GM21447 (cell line): Measurements from ENCODE around the gene COL6A3.

Experiments used
- ATAC-seq: cut with Tn5 transposase; IDR thresholded peaks from one replicate; pipeline ENCODE4 v1.9.1; 2021; ENCODE audit not compliant: unreplicated experiment

The COL6A3 gene

GRCh38 chr2:237301595-237301994 is 112.4 kb downstream of the COL6A3 start:
- ATAC-seq, result no peak

DNA sequence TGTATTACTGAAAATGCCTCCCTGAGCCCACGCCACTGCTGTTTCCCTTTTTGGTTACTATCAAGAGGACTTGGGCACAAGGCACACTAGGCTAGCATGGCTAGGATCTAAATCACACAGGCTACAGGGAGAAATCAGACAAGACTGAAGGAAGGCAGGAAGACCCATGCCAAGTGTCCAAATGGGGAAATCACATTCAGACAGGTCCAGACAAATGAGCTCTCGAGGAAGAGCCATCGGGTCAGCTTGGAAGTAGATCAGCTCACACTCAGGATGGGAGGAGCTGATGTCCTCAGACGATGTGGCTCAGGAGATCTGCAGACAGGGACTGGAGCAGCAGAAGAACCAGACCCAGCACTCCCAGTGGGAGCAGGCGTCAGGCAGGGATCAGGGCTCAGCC is 113.2 kb downstream of the COL6A3 start:
- ATAC-seq, result no peak

DNA sequence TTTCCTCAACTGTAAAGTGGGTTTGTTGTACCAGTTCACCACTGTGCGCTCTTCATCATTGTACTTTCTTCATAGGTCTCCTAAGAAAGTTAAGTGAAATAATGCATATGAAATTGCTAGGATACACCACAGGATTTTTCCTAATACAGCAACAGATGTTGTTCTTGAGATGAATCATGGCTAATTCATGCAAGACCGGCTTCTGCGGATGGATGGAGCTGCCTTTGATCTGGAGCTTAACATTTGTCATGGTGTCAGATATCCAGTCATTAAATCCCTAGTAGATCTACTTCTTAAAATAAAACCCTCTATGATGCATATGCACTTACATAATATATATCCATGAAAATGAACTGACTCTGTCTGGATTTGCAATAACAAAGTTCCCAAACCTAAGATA is 114.1 kb downstream of the COL6A3 start:
- no peak for ATAC-seq

GRCh38 chr2:237298151-237299118 is 115.5 kb downstream of the COL6A3 start:
- ATAC-seq, result no peak

DNA sequence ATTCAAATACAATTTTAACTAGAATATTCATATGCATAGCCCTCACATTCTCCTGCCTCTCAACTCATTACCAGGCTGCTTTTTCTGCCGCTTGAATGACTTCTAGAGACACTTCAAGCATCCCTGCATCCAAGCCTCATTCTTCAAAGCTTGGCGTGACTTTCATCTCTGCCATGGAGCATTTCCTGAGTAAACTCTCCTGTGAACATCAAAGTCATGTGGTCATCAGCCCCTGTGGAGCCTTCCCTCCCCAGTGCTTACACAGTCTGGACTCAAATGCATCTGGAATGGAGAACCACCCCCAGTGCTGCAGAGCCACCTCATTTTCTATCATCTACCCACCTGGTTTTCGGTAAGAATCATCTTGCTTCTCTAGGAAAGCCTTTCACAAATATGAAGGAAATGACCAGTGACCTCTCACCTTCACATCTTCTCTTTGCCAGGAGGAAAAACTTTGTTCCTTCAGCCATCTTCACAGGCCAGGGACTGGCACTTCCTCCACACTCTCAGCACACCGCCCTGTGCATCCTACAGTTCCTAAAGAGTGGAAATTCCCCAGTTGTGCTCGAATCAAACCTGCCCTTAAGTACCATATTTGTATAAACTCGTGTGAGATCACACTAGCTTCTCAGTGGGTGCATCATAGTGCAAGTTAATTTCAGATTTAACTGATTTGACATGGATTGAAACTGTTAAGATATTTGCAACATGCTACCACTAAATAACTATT is 116.4 kb downstream of the COL6A3 start:
- ATAC-seq, result no peak

DNA sequence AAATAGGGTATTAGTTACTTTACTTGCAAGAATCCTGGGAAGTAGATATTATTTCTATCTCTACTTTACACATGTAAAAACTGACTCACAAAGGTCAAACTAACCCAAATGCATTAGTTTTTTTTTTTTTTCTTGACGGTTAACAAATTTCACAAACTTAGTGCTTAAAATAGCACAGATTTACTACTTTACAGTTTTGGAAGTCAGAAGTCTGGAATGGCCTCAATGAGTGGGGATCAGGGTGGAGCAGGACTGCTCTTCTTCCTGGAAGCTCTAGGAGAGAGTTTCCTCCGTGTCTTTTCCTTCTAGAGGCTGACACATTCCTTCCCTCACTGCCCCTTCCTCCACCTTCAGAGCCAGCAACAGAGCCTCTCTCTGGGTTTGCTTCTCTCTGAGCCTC is 117.2 kb downstream of the COL6A3 start:
- ATAC-seq, result no peak

DNA sequence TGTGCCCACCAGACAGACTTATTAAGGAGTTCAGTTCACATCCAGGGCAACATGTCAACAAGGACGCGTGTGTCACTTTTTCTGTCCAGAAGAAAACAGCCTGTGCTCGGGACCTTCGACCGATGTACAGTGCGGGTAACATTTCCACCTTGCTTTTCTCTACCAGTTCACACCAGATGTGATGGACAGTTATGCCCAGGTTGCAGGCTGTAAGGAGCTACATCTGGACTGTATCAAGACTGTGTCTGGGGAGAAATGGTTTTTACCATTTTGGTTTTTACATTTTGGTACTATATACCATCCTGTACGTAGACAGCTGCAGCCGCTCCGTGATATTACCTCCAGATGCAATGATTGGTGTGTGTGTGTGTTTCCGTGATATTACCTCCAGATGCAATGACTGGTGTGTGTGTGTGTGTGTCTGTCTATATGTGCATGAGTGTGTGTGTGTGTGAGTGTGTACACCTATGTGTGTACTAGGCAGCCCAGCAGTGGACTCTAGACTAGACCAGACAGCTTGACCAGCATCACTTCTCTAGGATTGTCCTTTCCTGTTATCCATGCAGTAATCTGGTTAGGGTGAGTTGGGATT is 118.0 kb downstream of the COL6A3 start:
- ATAC-seq, result no peak

DNA sequence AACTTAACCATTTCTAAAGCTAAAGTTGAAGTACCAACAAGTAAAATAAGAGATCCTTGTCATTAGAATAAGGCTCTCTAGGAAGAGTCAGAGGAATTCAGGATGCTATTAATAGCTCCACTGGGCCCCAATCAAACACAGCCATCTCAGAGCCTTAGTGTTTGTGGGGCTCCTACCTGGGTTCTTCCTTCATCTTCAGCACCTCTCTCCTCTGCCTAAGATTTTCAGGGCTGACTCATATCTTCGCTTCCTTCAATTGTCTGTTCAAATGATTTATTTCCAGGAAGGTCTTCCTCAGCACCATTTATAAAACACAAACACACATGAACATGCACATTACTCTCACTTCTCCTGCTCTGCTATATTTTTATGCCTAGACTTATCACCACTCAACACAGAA is 119.5 kb downstream of the COL6A3 start:
- no peak for ATAC-seq

- ATAC-seq, result no peak
Observed at GRCh38 chr2:237293978-237294377, 120.0 kb downstream of the COL6A3 start.

- no peak for ATAC-seq
Observed at GRCh38 chr2:237291138-237291792, 122.7 kb downstream of the COL6A3 start.

GRCh38 chr2:237290261-237290660 is 123.7 kb downstream of the COL6A3 start:
- no peak for ATAC-seq

GRCh38 chr2:237289139-237289538 is 124.8 kb downstream of the COL6A3 start:
- ATAC-seq, result no peak

- no peak for ATAC-seq
Observed at GRCh38 chr2:237287872-237288271, 126.1 kb downstream of the COL6A3 start.

GRCh38 chr2:237283131-237283928 is 130.6 kb downstream of the COL6A3 start:
- ATAC-seq, result no peak

- no peak for ATAC-seq
Observed at GRCh38 chr2:237282568-237283128, 131.3 kb downstream of the COL6A3 start.

DNA sequence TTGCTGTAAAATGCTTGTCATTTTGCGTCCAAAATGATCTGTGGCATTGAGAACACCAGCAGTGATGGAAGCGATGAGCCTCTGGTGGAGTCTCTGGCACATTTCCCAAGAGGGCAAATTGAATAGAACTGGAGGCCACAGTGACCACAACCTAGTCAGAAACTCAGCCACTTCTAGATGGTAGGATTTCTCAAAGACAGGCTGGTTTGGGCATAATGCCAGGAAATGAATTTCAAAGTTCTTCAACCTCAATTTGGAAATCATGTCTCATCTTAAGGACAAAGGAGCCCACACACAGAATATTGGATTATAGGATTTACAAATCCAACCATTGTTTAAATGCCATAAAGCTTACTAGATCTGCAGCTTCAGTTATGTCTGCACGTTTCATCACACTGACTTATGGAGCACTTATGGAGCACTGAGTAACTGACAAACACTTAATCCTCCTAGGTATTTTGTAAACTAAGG is 132.1 kb downstream of the COL6A3 start:
- ATAC-seq, result no peak

GRCh38 chr2:237280939-237281338 is 133.0 kb downstream of the COL6A3 start:
- ATAC-seq, result no peak

GRCh38 chr2:237280229-237280628 is 133.7 kb downstream of the COL6A3 start:
- ATAC-seq, result no peak

GRCh38 chr2:237279012-237279768 is 134.8 kb downstream of the COL6A3 start:
- no peak for ATAC-seq
